Choroid plexus epithelial cell (primary cell): ENCODE data around the gene DLGAP1.

Source experiments
- DNase-seq: peaks from one replicate; pipeline ENCODE4 v3.0.0-alpha.2; 2010; ENCODE audit warnings: low read depth
- H3K4me3 ChIP-seq: 2 replicates; pipeline ENCODE4 v1.5.1; 2011; ENCODE audit warnings: low read depth, mild to moderate bottlenecking, control low read depth, low read length, moderate library complexity
- CTCF ChIP-seq: conservative IDR thresholded peaks from 2 replicates; pipeline ENCODE4 v1.5.1; 2011; ENCODE audit warnings: low read depth, mild to moderate bottlenecking, control low read depth, inconsistent platforms, low read length, moderate library complexity

The DLGAP1 gene

DNA sequence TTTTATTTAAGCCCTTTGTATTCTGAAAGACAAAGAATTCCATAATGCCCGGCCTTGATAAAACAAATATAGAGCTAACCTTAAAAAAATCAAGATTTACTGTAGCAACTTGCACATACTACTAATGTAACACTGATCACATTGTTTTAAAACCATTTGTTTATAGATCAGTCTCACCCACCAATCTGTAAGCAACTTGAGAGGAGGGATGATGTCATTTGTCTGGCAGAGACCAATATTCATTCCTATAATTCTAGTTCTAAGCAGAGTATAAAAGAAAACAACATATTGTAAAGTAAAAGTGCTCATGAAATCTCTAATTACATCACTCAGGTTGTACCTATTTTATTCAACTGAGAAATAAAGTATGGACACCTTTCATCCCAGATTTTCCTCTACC is 624.5 kb downstream of the DLGAP1 start:
- no peak for TF ChIP-seq CTCF
- DNase-seq = no peak
- no peak overlapping the region for H3K4me3 ChIP-seq

DNA sequence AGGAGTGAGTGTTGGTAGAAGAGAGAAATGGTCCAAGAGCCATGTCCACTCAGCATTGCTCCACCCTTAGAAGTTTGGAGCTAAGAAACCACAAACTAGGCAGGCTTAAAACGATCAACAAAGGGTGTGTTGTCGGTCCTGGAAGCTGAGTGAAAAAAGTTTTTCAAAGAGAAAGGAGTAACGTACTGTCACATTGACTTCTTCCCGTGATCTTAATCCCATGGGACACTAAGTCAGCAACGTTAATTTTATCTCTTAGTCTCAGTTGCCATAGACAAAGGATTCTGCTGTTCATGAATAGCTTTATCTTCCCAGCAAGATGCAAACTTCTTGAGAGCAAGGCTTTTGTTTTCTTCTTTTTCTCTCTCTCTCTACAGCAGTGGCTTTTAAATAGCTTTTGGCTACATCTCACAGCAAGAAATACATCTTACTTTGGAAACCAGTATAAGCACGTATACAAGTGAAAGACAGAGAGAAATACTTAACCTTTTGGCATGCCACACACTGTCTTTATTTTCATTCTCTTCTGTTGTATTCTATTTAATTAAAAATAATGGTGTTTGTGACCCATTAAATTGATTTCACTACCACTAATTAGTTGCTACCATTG is 627.8 kb downstream of the DLGAP1 start:
- no peak overlapping the region for H3K4me3 ChIP-seq

DNA sequence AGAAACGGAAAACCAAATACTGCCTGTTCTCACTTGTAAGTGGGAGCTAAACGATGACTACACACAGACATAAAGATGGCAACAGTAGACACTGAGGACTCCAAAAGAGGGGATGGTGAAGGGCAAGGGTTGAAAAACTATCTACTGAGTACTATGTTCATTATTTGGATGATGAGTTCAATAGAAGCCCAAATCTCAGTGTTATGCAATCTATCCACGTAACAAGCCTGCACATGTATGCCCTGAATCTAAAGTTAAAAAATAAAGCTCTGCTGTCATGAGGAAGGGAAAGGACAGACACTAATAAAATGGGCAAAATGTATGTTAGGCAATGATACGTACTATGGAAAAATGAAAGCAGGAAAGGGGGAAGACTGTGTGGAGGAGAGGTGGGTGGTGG is 629.1 kb downstream of the DLGAP1 start:
- no peak for DNase-seq
- no peak for TF ChIP-seq CTCF
- no peak overlapping the region for H3K4me3 ChIP-seq

More for the DNA sequence above, 627.8 kb downstream of the DLGAP1 start:
- no peak for TF ChIP-seq CTCF
- no peak for DNase-seq

DNA sequence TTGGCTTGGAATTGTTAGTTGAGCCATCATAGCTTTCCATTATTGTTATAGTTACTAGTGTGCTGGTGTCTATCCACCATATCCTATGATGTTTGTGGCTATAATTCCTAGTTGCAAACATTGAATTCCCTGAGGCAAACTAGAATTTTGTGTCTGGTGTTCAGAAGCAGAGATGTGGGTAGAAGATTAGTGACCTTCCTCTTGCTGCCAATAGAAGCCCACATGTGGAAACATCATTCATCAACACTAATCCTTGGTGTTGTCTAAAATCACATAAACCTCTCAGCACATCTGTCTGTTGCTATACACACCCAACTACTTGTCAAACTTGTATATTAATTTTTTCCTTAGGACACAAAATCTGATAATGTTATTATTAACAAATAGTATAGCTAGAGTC is 631.0 kb downstream of the DLGAP1 start:
- no peak overlapping the region for H3K4me3 ChIP-seq
- TF ChIP-seq CTCF = no peak
- no peak for DNase-seq

GRCh38 chr18:3823073-3823472 is 632.0 kb downstream of the DLGAP1 start:
- TF ChIP-seq CTCF = no peak
- no peak overlapping the region for H3K4me3 ChIP-seq
- DNase-seq = no peak

- TF ChIP-seq CTCF = no peak
- DNase-seq = no peak
- no peak overlapping the region for H3K4me3 ChIP-seq
Observed at GRCh38 chr18:3821524-3821923, 633.6 kb downstream of the DLGAP1 start.

DNA sequence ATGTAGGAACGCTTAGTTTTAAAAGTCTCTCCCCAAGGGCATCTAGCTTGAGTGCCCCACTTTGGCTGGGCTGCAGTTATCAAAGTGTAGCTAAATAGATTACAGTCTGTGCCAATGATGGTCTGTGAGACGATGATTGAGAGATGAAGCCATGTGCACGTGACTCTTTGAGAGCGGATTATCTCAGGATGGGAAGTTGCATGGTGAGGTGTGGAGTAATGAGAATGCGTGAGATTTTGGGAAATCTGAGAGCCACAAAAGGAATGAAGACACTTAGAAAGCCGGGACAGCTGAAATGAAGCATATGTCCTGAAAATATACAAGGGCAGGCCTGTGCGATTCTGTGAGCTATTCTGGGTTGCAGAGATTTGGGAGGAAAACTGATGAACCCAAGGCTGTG is 635.1 kb downstream of the DLGAP1 start:
- no peak for DNase-seq
- no peak for TF ChIP-seq CTCF
- no peak overlapping the region for H3K4me3 ChIP-seq
